HG02678 (cell line): ENCODE results near the gene ZNF804A.

Experiments used
- ATAC-seq: cut with Tn5 transposase; IDR thresholded peaks from one replicate; pipeline ENCODE4 v1.9.1; 2021; ENCODE audit warnings: mild to moderate bottlenecking, moderate library complexity; ENCODE audit not compliant: unreplicated experiment

ZNF804A gene

DNA sequence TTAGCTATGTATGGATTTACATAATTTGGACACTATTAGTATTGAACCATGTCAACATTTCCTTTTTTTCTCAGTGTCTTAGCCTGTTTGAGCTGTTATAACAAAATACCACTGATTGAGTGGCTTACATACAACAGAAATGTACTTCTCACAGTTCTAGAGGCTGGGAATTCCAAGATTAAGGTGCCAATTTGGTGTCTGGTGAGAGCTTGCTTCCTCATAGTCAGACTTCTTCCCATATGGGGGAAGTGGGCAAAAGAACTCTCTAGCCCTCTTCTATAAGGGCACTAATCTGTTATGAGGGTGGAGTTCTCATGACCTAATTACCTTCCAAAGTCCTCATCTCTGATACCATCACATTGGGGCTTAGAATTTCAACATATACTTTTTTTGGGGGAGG, 12.6 kb downstream of the ZNF804A start:
- no peak for ATAC-seq

DNA sequence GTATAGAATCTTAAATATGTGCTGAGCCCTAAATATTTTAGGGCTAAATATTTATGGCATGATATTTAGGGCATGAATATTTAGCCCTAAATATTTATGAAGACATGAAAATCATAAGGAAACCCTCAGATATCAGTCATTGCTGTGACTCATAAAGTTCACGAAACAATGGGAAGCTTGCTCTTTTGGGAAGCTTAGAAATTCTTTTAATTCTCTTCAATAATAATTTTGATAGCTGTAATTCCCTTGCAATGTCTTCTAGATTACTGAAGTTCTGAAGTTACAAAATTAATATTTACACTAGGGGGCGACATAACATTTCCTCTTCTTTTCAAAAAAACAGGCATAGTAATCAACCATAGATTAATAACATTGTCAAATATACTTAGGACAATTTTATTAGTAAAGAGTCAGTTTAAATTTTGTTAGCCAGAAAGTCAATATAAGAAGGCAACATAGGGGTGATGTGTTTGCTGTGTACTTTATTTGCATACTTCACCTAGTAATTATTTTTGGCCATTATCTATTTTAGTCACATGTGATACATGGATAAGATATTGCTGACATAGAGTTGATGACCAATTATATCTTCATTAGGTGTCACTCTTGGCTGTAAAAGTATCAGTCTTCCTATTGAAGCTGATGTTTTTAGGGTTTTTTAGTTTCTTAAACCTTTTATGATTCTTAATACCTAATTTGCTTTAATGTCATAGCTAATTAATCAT, 13.2 kb downstream of the ZNF804A start:
- no peak for ATAC-seq

- no peak for ATAC-seq
Measured at GRCh38 chr2:184620367-184620766, 22.0 kb downstream of the ZNF804A start.

DNA sequence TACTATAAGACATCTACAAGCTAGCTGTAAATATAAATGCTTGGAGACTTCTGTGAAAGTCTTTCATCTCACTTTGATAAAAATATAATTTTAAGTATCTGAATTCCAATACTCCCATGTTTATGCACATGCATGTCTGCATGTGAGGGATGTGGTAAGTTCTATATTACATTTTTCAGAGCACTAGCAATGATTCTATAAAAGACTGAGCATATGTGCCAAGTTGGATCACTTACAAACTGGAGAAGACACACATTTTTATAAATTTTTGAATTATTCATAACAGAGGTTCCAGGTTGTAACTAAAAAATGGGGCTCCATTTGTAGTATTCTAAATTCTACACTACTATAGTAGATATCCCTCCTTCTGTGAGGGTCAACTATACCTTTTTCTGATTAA, 26.0 kb downstream of the ZNF804A start:
- ATAC-seq, result no peak

DNA sequence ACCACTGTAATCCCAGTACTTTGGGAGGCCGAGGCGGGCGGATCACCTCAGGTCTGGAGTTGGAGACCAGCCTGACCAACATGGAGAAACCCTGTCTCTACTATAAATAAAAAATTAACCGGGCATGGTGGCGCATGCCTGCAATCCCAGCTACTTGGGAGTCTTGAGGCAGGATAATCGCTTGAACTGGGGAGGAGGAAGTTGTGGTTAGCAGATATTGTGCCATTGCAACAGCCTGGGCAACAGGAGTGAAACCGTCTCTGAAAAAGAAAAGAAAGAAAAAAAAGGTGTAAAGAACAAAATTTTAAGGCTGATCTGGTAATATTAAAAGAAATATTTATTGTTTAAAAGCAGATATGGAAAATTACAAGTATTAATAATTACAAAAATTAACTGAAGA, 29.7 kb downstream of the ZNF804A start:
- ATAC-seq, result no peak

GRCh38 chr2:184633726-184634125, 35.4 kb downstream of the ZNF804A start:
- no peak for ATAC-seq

DNA sequence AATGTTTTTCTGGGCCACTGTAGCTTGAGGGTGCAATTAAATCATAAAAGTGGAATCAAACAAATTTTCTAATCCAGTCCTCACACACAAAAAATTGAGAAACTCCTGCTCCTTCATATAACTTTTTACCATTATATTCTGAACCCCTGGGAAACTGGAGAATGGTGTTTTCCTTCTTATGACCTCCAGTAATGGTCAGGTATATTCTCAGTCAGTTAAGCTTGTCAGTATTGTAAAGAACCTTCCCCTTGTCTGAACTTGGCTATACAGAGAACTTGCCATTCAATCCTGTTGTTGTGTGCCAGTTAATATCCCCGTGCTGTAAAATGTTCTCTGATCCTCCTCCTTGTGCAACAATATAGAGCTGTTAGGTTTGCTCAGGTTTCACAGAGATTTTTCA, 39.5 kb downstream of the ZNF804A start:
- no peak for ATAC-seq

GRCh38 chr2:184644685-184645084, 46.4 kb downstream of the ZNF804A start:
- no peak for ATAC-seq

GRCh38 chr2:184646177-184646576, 47.8 kb downstream of the ZNF804A start:
- ATAC-seq, result peak; percentile 87

GRCh38 chr2:184646593-184646992, 48.3 kb downstream of the ZNF804A start:
- ATAC-seq, result no peak

DNA sequence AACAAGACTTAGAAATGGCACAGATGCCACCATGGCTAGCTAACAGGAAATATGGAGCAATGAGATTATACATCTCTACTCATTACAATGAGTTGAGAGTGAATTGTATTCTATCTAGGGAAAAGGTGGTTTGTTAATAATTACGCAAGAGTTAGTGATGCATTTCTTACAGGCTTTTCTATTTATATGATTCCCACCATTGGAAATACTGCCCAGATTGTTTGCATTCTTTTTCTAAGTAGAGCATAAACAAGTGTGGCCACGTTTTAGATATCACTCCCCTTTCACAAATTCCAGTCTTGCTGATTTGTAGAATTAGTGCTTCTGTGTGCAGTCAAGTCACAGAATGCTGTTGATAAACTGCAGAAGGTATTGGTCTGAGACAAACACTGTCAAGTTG, 56.6 kb downstream of the ZNF804A start:
- ATAC-seq, result no peak

DNA sequence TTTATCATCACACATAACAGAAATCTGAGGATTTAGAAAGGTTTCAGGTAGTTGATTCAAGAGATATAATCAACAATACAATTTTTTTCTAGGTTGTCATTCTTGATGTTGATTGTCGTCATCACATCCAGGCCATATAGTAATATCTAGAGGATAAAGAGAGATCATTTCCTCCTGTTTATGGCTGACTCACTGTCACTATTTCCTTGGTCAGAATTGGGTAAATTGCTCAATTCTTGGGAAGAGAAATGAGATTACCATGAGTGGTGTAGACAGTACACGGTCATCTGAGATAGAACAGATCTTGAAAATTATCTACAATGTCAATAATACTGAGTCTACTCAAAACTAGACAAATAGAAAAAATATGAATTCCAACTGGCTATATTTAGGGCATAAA, 78.8 kb downstream of the ZNF804A start:
- no peak for ATAC-seq

GRCh38 chr2:184679219-184680018, 81.1 kb downstream of the ZNF804A start:
- ATAC-seq, result no peak

GRCh38 chr2:184680825-184681224, 82.5 kb downstream of the ZNF804A start:
- no peak for ATAC-seq

DNA sequence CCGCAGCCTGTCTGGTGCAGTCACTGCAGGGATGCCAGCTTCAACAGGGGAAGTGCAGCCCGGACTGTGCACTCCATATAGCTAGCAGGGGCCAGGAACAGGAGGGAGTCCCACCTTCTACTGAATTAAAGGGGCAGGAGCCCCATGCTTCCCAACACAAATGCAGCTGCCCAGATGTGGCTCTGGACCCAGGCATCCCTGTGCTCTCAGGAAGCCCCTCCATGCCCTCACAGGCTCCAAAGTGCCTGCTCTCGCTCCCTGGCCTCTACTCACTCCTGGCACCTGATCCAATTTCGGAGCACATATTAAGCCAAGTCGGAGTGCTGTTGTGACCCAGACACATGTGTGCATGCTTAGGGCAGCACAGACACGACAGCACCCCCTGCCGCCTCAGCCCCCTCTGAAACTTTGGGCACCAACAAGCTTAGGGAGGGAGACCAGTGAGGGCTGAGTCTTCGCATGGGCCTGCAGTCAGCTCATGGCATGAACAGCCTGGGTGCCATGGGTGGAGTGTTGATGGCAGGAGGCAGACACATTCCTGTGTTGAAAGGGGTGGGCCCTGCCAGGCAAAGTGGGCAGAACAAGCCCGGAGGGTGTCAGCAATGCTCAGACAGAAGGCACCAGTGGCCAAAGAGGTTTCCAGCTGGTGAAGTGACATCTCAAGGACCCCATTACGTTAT, 83.5 kb downstream of the ZNF804A start:
- ATAC-seq, result no peak

- no peak for ATAC-seq
Measured at GRCh38 chr2:184683911-184684310, 85.6 kb downstream of the ZNF804A start.

DNA sequence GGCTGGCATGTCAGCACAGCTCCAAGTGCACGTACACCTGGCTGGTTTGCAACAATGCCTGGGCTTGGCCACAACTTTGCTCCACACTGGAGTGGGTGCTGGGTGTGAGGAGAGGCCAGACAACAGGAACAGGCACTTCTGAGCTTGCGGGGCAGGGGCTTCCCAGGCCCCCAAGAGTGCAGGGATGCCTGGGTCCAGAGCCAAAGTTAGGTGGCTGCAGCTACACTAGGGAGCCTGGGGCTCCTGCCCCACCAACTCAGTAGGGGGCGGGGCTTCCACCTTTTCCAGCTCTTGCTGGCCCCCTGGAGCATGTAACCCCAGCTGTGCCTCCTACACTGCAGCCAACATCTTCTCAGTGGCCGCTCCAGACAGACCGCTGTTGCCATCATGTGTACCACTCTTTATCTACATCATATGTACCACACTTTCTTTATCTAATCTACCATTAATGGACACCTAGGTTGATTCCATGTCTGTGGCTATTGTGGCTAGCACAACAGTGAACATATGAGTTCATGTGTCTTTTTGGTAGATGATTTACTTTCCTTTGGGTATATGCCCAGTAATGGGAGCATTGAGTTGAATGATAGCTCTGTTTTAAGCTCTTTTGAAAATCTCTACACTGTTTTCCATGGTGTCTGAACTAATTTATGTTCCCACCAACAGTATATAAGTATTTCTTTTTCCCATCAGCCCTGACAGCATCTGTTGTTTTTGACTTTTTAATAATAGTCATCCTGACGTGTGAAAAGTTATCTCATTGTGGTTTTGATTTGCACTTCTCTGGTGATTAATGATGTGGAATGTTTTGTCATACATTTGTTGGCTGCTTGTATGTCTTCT, 87.9 kb downstream of the ZNF804A start:
- ATAC-seq, result peak; percentile 61

DNA sequence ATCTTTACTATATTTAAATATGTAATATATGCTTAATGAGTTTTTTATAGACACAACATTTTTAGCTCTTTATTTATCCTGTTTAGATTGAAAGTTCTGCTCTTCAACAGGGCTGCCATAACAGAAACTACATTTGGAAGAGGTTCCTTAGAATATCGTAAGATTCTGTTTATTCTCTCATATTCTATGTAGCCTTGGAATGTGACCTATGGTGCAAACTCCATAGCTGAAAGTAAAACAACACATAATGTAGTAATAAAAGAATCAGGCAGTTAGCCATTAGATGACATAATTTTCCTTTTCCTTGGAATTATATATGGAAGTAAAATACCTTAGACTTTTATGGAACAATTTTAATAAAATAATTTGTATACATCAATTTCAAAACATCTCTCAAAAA, 91.3 kb downstream of the ZNF804A start:
- ATAC-seq, result no peak

DNA sequence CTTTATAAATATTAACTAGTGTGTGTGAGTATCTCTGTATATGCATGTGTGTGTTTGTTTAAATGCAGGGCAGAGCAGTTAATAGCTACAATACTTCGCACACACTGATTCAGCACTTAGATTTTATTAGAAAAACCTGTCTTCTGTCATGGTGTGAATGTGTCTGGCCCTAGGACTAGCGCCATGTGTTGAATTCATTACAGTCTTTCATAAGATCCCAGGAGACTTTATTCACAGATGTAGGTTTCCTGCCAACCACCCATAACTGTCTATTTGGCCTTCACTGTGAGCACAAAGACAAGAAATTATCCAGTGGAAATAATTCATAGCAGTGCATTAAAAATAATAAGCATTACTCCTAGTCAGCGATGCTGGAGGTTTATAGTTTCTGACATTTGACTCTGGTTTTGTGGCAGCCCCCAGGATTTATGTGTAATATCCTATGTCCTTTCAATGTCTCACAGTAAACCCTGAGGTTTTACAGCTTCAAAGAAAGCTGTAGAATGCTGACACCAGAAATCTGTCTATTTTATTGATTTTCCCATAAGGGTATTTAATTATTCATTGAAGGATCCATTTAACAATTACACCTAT, 93.9 kb downstream of the ZNF804A start:
- no peak for ATAC-seq

- no peak for ATAC-seq
Measured at GRCh38 chr2:184696644-184697043, 98.3 kb downstream of the ZNF804A start.

DNA sequence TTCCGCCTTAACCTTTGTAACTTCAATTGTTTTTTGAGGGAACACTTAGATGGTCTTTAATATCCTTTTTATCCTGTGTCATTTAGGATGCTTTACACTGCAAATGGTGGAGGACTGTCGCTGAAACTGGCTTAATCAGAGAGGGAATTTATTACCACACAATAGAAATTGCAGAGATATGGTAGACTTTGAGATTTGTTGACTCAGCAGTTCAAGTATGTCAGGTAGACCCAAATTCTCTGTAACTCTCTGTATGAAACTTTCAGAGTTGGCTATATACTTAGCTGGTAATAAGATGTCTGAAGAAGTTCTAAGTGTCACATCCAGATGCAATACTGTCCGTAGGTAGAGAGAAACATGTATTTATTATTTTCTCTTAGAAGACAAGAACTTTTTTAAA, 100.1 kb downstream of the ZNF804A start:
- no peak for ATAC-seq
